GM13976 (cell line): ENCODE measurements around the gene ENO2.
A peak's percentile ranks its signal among the peaks of the same experiment; 100 is the strongest.

Source experiments
- DNase-seq: peaks from one replicate; pipeline ENCODE4 v3.0.0; 2012; ENCODE audit warnings: low spot score
- in situ Hi-C: fragments of 300-500 bp; cut with MboI; formaldehyde crosslinking; loops from one replicate; pipeline ENCODE4 v1.12.0; 2022; ENCODE audit warnings: low sequenced_read_pairs, mixed read lengths, inconsistent platforms; ENCODE audit not compliant: unreplicated experiment
- TF ChIP-seq, protein P1 (sequence below): IDR thresholded peaks from 2 replicates; pipeline ENCODE4 v1.5.1; 2012; ENCODE audit warnings: borderline replicate concordance, mild to moderate bottlenecking; ENCODE audit not compliant: insufficient read depth; ENCODE audit errors: extremely low read depth, missing control alignments, control extremely low read depth

Gene ENO2

DNA sequence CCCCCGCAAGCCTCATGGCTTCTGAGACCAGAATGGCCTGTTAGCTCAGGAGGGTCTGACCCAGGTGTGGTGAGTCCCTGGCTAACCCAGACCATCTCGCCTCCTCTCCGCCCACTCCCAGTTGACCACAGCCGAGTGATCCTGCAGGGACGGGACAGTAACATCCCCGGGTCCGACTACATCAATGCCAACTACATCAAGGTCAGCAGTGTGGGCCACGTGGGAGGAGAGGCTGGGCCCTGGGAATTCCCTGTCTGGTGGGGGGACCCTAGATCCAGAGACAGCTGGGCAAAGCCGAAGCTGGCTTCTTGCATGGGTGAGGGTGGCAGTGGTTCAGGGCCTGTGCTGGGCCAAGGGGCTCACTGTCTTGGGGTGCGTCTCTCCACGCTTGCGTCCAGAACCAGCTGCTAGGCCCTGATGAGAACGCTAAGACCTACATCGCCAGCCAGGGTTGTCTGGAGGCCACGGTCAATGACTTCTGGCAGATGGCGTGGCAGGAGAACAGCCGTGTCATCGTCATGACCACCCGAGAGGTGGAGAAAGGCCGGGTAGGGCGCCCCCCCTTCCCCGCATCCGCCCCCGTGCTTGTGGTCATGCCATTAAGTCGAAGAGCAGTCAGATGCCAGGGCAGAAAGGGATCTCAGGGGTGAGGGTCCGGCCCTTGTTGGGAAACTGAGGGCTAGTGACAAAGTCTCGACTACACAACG is 41.8 kb downstream of the ENO2 start:
- DNase-seq = peak; percentile 37
- TF ChIP-seq, protein P1, sequence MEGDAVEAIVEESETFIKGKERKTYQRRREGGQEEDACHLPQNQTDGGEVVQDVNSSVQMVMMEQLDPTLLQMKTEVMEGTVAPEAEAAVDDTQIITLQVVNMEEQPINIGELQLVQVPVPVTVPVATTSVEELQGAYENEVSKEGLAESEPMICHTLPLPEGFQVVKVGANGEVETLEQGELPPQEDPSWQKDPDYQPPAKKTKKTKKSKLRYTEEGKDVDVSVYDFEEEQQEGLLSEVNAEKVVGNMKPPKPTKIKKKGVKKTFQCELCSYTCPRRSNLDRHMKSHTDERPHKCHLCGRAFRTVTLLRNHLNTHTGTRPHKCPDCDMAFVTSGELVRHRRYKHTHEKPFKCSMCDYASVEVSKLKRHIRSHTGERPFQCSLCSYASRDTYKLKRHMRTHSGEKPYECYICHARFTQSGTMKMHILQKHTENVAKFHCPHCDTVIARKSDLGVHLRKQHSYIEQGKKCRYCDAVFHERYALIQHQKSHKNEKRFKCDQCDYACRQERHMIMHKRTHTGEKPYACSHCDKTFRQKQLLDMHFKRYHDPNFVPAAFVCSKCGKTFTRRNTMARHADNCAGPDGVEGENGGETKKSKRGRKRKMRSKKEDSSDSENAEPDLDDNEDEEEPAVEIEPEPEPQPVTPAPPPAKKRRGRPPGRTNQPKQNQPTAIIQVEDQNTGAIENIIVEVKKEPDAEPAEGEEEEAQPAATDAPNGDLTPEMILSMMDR = no peak
- in situ Hi-C loops = no loop called here

DNA sequence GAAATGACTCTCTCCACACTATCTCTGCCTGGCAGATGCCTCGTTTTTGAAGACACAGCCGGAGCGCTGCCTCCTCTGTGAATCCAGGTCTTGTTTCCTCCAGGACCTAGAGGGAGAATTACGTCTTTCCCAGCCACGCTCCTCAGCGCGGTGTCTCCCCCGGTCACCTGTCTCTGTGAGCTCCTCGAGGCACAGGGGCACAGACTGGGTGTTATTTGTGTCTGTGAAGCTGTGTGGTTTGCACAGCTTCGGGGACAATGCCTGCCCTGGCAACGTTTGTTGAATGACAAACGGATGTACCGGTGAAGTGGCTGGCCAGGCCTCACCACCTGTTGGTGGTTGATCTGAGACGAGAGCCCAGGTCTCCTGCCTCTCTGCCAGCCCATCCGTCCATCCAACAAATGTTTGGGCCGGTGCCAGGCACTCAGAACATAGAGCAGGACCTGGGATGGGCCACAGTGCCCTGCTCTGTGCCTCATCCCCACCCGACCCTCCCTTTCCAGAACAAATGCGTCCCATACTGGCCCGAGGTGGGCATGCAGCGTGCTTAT is 42.8 kb downstream of the ENO2 start:
- no peak for DNase-seq
- in situ Hi-C loops = no loop called here
- TF ChIP-seq, protein P1 = no peak

DNA sequence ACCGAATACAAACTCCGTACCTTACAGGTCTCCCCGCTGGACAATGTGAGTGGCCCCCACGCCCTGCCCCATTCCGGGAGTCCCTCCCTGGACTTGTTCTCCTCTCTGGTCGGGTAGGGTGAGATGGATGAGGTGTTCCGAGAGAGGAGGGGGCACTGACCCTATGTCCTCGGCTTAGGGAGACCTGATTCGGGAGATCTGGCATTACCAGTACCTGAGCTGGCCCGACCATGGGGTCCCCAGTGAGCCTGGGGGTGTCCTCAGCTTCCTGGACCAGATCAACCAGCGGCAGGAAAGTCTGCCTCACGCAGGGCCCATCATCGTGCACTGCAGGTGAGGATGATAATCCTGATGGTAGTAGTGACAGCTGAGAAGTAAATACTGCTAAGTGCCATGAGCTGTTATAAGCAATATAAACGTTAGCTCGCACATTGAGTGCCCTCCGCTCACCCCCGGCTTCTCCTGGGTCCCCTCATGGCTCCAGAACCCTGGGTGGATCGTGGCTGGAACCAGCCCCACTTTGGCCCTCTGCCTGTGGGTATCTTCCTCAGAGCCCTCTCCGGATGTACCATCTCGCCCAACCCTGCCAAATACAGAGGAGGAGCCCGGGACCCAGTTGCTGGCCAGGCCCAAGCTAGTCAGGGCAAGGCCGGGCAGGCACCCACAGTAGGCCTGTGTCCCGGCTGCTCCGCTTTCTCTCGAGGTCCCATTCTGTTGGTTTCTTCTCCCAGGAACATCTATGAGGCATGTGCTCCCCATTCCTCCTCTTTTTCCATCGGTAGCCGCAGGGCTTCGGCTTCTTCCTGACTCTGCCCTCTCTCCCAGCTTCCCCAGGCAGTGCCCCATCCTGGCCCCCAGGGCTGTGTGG is 43.6 kb downstream of the ENO2 start:
- in situ Hi-C loops = no loop called here
- no peak for DNase-seq
- TF ChIP-seq, protein P1 = no peak

DNA sequence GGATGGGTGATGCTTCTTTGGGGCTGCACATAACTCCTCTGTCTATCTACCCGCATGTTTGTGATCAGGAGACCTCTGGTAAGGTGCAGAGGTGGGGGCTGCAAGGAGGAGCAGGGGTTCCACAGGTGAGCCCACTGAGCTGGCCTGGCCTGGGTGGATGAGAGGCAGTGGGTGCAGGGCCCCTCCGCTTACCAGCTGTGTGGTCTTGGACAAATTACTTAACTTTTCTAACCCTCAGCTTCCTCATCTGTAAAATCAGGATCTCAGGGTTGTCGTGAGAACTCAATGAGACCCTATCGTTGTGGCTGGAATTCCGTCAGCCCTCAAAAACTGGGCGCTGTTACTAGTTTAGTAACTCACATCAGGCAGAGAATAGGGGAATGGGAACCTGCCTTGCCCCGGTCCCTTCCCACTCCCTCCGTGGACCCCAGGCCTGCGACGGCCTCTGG is 44.3 kb downstream of the ENO2 start:
- TF ChIP-seq, protein P1 = no peak
- in situ Hi-C loops = no loop called here
- peak; percentile 33 for DNase-seq

DNA sequence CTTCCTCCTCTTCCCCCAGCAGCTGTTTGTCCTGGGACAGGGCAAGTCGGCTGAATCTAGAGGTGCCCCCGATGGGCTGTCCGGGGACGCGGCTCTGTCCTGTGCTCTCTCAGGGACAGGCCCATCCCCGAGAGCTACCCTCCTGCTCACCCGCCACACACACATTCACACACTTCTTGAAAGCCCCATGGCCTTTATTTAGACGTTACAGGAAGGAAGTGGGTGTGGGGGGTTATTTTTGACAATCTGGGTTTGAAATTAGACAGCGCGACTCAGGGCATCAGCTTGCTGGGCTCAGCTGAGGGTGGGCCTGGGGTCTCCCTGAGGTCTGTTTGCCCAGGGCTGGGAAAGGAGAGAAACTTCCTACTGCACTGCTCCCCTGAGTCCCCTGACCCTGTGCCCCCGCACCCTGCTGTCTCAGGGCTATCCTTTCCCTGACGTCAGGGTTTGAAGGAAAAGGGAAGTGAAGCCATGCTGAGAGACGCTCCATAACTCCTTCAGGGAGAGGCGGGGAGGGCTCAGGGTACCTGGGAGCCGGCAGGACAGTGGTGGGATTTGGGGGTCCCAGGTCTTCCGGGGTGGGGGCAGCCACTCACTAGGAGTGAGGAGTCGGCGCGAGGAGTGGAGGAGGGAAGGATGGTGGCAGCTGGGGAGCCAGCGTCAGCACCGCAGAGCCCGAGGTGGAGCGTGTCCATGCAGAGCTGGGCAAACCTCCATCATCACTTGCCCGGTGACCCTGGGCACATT is 44.9 kb downstream of the ENO2 start:
- in situ Hi-C loops = no loop called here
- DNase-seq = peak; percentile 79
- TF ChIP-seq, protein P1 = no peak

DNA sequence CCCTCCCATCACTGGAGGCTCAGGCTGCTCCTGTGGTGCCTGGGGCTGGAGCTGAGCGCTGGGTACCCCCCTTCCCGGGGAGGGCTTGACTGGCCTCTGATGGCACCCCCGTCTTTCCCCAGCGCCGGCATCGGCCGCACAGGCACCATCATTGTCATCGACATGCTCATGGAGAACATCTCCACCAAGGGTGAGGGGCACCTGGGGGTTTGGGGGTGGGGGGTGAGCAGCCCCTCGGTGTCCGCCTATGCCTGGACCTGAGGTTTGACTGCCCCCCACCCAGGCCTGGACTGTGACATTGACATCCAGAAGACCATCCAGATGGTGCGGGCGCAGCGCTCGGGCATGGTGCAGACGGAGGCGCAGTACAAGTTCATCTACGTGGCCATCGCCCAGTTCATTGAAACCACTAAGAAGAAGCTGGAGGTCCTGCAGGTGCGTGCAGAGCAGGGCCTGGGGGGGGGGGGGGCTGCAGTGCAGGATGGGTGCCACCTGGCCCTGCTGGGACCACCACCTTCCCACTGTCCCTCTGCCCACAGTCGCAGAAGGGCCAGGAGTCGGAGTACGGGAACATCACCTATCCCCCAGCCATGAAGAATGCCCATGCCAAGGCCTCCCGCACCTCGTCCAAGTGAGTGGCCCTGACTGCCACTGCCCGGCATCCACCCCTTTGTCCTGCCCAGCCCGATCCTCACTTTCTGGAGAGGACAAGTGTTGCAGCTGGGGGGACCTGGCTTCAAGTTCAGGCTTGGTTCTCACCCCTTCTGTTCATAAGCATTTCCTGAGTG is 45.6 kb downstream of the ENO2 start:
- no peak for DNase-seq
- TF ChIP-seq, protein P1 = no peak
- in situ Hi-C loops = no loop called here
